GM12892 (cell line): ENCODE results near the gene TTC31.

Experiments used
- POLR2A ChIP-seq: IDR thresholded peaks from 2 replicates; pipeline ENCODE4 v1.6.1; 2011; ENCODE audit warnings: low read depth, low read length, control low read depth
- POLR2AphosphoS5 ChIP-seq: IDR thresholded peaks from 2 replicates; pipeline ENCODE4 v1.6.1; 2011; ENCODE audit warnings: low read depth, low read length, control low read depth

DNA sequence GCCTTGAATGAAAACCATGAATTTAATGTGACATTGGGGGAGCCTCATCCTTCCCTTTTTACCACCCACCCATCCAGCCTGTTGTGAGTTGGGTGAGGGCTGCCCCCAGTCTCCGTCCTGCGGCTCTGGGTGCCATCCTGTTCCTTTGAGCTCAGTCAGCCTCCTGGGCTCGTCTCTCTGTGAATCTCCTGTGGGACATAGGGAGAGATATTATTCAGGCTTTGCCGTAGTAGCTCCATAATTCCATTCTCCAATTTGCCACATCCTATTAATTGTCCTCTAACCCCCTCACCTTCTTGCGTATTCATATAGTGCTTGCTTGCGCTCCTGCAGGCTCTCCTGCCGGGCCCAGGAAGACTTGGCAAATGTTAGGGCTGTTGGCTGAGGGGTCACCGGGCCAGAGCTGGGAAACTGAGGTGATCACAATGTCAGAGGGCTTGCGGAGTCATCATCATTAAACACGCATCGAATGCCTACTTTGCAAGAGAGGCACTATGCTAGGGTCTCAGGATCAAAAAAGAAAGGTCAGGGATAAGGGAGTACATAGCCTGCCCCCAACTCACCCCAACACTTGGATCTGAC is 43.9 kb downstream of the TTC31 start:
- no peak; the same call in 1 of the 2 replicates for TF ChIP-seq POLR2A
- no peak for TF ChIP-seq POLR2AphosphoS5
